ENCODE results near the gene HSBP1L1. TPM values are rescaled to one million over a fixed set of nuclear protein-coding genes. Genes with fewer than 3 reads are reported as not detected.
A peak's percentile ranks its signal among the peaks of the same experiment; 100 is the strongest.

HSBP1L1 gene
- total RNA-seq, 3 donors from 2014 or later = 24.6 to 42.1 (median 38.3) TPM

DNA sequence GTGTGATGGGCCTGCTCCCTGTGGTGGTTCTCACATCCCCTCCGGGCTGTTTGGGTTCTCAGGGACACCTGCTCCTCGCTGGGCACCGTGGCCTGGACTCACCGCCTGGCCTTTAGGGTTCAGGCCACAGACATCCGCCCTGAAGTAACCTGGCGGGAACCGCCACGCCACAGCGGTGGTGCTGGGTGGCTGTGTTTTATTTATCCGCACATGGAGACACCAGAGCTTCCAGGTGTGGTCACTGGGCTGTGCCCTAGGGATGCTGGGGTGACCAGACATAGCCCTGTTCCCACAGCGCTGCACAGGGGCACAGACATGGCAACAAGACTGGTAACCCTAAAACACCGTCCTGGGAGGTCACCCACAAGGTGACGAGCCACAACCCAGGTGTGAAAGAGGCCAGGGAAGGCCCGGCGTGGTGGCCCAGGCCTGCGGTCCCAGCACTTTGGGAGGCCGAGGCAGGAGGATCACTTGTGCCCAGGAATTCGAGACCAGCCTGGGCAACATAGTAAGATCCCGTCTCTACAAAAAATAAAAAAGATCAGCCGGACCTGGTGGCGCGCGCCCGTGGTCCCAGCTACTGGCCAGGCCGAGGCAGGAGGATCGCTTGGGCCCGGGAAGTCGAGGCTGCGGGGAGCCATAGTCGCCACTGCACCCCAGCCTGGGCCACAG lies 649 bp upstream of the HSBP1L1 start:
- no peaks in the 10 kb centered on the region for H3K27me3 ChIP-seq
- peaks cover 0 to 8% of the 10 kb centered on the region in 2 donors for H3K4me1 ChIP-seq
- peak overlapping the region; percentile 68 to 96 (median 71) for H3K4me3 ChIP-seq
- intact Hi-C loops (cut with DNase I; ENCODE audit: low total_unique reads) = no loop called here
- no peaks in the 10 kb centered on the region for H3K9me3 ChIP-seq
- H3K27ac ChIP-seq = peak overlapping the region; percentile 94 to 98
- no peaks in the 10 kb centered on the region for H3K36me3 ChIP-seq
- DNase-seq (ENCODE audit: low spot score in 2 of 2) = no peak
- no peak for TF ChIP-seq POLR2A (IDR thresholded peaks at IDR 0.05)
- TF ChIP-seq, protein P1, sequence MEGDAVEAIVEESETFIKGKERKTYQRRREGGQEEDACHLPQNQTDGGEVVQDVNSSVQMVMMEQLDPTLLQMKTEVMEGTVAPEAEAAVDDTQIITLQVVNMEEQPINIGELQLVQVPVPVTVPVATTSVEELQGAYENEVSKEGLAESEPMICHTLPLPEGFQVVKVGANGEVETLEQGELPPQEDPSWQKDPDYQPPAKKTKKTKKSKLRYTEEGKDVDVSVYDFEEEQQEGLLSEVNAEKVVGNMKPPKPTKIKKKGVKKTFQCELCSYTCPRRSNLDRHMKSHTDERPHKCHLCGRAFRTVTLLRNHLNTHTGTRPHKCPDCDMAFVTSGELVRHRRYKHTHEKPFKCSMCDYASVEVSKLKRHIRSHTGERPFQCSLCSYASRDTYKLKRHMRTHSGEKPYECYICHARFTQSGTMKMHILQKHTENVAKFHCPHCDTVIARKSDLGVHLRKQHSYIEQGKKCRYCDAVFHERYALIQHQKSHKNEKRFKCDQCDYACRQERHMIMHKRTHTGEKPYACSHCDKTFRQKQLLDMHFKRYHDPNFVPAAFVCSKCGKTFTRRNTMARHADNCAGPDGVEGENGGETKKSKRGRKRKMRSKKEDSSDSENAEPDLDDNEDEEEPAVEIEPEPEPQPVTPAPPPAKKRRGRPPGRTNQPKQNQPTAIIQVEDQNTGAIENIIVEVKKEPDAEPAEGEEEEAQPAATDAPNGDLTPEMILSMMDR (IDR thresholded peaks at IDR 0.05) = no peak
- TF ChIP-seq POLR2AphosphoS5 (IDR thresholded peaks at IDR 0.05) = no peak

DNA sequence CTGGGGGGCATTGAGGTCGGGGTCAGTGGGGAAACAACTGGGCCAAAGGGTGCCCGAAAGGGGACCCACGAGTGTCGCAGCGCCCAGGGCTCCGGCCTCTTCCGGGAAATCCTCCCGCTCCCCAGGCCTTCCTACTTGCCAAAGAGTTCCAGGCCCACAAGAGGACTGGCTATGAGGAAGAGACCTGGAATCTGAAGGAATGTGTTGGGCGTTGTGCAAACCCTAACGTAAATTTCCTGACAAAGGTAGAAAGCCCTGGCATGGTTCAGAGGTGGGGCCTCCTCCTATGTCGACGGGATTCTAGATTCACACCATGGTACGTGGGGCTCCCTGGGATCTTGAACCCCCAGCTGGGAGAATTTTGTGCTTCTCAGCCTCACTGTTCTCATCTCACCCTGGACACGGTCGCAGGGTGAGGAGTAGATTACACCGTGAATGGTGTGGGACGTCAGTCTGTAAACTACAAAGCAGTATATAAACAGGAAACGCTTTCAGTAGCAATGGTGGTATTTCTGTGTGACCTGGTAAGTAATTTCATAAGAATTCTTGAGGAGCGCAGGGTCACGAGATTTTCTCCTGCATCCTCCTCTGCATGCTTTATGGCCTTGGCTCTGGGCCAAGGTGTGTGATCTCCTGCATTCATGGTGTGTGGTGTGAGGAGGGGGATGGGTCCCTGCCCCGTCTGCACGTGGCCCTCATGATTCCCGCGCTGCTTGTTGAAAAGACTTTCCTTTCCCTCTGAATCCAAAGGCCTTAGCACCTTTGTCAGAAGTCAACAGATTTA lies 868 bp downstream of the HSBP1L1 start:
- H3K27me3 ChIP-seq = no peaks in the 10 kb centered on the region
- DNase-seq (ENCODE audit: low spot score in 2 of 2) = peak in 1 of 2 donors; percentile 42
- peaks cover 0 to 8% of the 10 kb centered on the region in 2 donors for H3K4me1 ChIP-seq
- no peaks in the 10 kb centered on the region for H3K9me3 ChIP-seq
- TF ChIP-seq, protein P1 (IDR thresholded peaks at IDR 0.05) = no peak
- TF ChIP-seq POLR2AphosphoS5 (IDR thresholded peaks at IDR 0.05) (no peak), POLR2A (IDR thresholded peaks at IDR 0.05) (no peak)
- H3K4me3 ChIP-seq = peak overlapping the region; percentile 68 to 96 (median 71)
- H3K36me3 ChIP-seq = no peaks in the 10 kb centered on the region
- H3K27ac ChIP-seq = peak overlapping the region; percentile 94 to 98
- intact Hi-C loops (cut with DNase I; ENCODE audit: low total_unique reads) = no loop called here

DNA sequence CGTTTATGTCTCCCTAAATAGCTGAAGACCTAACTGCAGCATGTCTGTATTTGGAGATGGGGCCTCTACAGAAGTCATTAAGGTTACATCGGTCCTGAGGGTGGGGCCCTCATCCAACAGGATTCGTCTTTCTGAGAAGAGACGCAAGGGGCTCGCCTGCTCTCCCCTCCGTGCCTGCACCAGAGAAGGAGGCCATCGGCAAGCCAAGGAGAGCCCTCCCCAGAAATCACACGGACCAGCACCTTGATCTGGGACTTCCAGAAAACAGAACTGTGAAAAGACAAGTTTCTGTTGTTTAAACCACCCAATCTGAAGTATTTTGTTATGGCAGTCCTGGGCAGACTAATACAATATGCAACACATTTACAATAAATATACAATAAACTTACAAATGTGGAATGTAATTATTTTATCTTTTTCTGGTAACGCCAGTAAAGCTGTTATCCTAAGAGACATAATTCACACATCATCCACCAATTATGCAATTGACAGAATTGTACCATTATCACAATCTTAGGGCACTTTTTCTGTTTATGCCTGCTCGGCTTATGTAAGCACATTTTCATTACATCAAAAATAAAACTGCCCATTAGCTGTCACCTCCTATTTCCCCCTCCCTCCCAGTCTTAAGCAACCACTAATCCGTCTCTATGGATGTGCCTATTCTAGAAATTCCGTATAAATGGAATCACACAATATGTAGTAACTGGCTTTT lies 6.1 kb downstream of the HSBP1L1 start:
- Histone ChIP-seq H3K27me3 (no peaks in the 10 kb centered on the region), H3K4me1 (no peaks in the 10 kb centered on the region), H3K4me3 (no peak overlapping the region), H3K9me3 (no peaks in the 10 kb centered on the region), H3K36me3 (peaks cover 4% of the 10 kb centered on the region), H3K27ac (no peak overlapping the region)
- intact Hi-C loops (cut with DNase I; ENCODE audit: low total_unique reads) = no loop called here
- DNase-seq (ENCODE audit: low spot score in 2 of 2) = no peak
- TF ChIP-seq, protein P1 (IDR thresholded peaks at IDR 0.05) = no peak
- TF ChIP-seq POLR2AphosphoS5 (IDR thresholded peaks at IDR 0.05) (no peak), POLR2A (IDR thresholded peaks at IDR 0.05) (no peak)

DNA sequence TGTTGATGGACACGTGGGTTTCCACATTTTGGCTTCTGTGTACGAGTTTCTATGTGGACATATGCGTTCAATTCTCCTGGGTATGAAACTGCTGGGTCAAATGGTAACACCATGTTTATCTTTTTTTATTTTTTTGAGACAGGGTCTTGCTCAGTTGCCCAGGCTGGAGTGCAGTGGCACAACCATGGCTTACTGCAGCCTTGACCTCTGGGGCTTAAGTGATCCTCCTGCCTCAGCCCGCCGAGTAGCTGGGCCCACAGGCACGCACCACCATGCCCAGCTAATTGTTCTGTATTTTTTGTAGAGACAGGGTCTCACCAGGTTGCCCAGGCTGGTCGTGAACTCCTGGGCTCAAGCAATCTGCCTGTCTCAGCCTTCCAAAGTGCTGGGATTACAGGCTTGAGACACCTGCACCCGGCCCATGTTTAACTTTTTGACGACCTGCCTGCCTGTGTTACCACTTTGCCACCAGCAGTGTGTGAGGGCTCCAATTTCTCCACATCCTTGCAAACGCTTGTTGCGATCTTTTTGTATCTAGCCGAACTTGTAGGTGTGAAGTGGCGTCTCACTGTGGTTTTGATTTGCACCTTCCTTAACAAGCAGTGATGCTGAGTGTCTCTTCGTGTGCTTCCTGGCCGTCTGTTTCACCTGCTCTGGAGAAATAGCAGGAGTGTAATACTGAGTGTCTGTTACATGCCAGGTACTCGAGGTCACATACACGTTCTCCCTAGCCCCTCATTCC lies 6.9 kb downstream of the HSBP1L1 start:
- H3K9me3 ChIP-seq = no peaks in the 10 kb centered on the region
- intact Hi-C loops (cut with DNase I; ENCODE audit: low total_unique reads) = no loop called here
- H3K36me3 ChIP-seq = peaks cover 4% of the 10 kb centered on the region
- DNase-seq (ENCODE audit: low spot score in 2 of 2) = no peak
- no peaks in the 10 kb centered on the region for H3K27me3 ChIP-seq
- H3K4me3 ChIP-seq = no peak overlapping the region
- no peak for TF ChIP-seq POLR2A (IDR thresholded peaks at IDR 0.05)
- TF ChIP-seq POLR2AphosphoS5 (IDR thresholded peaks at IDR 0.05) = no peak
- TF ChIP-seq, protein P1 (IDR thresholded peaks at IDR 0.05) = no peak
- no peaks in the 10 kb centered on the region for H3K4me1 ChIP-seq
- no peak overlapping the region for H3K27ac ChIP-seq

All from breast epithelium (tissue), 4 donors.